WTC11 (cell line): ENCODE data around the gene SLC26A8. TPM values are rescaled to one million over a fixed set of nuclear protein-coding genes. Genes with fewer than 3 reads are reported as not detected.
"Not testable (repeated sequence)": the region's sequence is repeated elsewhere in the genome, so short reads cannot be mapped to it uniquely, and the experiment has no call there.

ENCODE experiments used
- ATAC-seq: fragments of 200-7000 bp; cut with Tn5 transposase; 2 replicates; pipeline ENCODE4 v1.10.0; 2021; ENCODE audit warnings: mild to moderate bottlenecking, moderate library complexity
- CTCF ChIA-PET: fragments of 300-600 bp; sonication (Branson Sonifier 250); formaldehyde crosslinking; loops from one replicate; lab custom pipeline; 2021; ENCODE audit warnings: antibody characterized with exemption; lab: Charles Lee
- POLR2A ChIA-PET: fragments of 350-600 bp; sonication (Branson Sonifier 250); formaldehyde crosslinking; loops from one replicate; lab custom pipeline; 2021; ENCODE audit warnings: antibody characterized with exemption; lab: Charles Lee
- DNase-seq: peaks from one replicate; pipeline ENCODE4 v3.0.0; 2021; ENCODE audit warnings: low spot score
- H3K27ac Mint-ChIP-seq: 2 replicates; pipeline ENCODE4 v1.8.0; 2021; ENCODE audit warnings: mixed read lengths
- H3K27me3 Mint-ChIP-seq: 2 replicates; pipeline ENCODE4 v1.8.0; 2021; ENCODE audit warnings: low read depth, mild to moderate bottlenecking, moderate library complexity, mixed read lengths
- H3K36me3 Mint-ChIP-seq: 2 replicates; pipeline ENCODE4 v1.8.0; 2021; ENCODE audit warnings: mixed read lengths
- H3K4me1 Mint-ChIP-seq: 2 replicates; pipeline ENCODE4 v1.8.0; 2022; ENCODE audit warnings: mixed read lengths
- H3K4me3 Mint-ChIP-seq: 2 replicates; pipeline ENCODE4 v1.8.0; 2021; ENCODE audit warnings: mild to moderate bottlenecking, moderate library complexity, mixed read lengths
- H3K9me3 Mint-ChIP-seq: 2 replicates; pipeline ENCODE4 v1.8.0; 2021; ENCODE audit warnings: mixed read lengths
- ELF4 ChIP-seq: sonication (generic); formaldehyde crosslinking; IDR thresholded peaks from 2 replicates; pipeline ENCODE4 v1.8.1; 2022; ENCODE audit warnings: low read depth, mild to moderate bottlenecking, moderate library complexity, missing genetic modification reagents
- EMX1 ChIP-seq: fragments of 250-450 bp; sonication (Bioruptor Pico); IDR thresholded peaks from 2 replicates; pipeline ENCODE4 v1.8.0; 2021; ENCODE audit warnings: mild to moderate bottlenecking
- ESRRA ChIP-seq: sonication (generic); formaldehyde crosslinking; IDR thresholded peaks from 2 replicates; pipeline ENCODE4 v1.8.1; 2022; ENCODE audit warnings: mild to moderate bottlenecking, missing genetic modification reagents, borderline replicate concordance
- GTF2I ChIP-seq: fragments of 250-450 bp; sonication (Bioruptor Pico); conservative IDR thresholded peaks from 2 replicates; pipeline ENCODE4 v1.4.0; 2021; ENCODE audit warnings: mild to moderate bottlenecking
- JAZF1 ChIP-seq: fragments of 250-450 bp; sonication (Bioruptor Pico); IDR thresholded peaks from 2 replicates; pipeline ENCODE4 v1.9.0; 2021; ENCODE audit warnings: moderate library complexity, mild to moderate bottlenecking, inconsistent platforms
- MYBL2 ChIP-seq: sonication (generic); formaldehyde crosslinking; IDR thresholded peaks from 2 replicates; pipeline ENCODE4 v1.8.1; 2023; ENCODE audit warnings: mild to moderate bottlenecking, moderate library complexity, missing genetic modification reagents
- OVOL2 ChIP-seq: fragments of 250-450 bp; sonication (Bioruptor Pico); IDR thresholded peaks from 2 replicates; pipeline ENCODE4 v1.9.0; 2021; ENCODE audit warnings: mild to moderate bottlenecking, borderline replicate concordance
- PRRX2 ChIP-seq: fragments of 250-450 bp; sonication (Bioruptor Pico); IDR thresholded peaks from 2 replicates; pipeline ENCODE4 v1.8.0; 2021; ENCODE audit warnings: mild to moderate bottlenecking
- TEAD4 ChIP-seq: sonication (generic); formaldehyde crosslinking; IDR thresholded peaks from 2 replicates; pipeline ENCODE4 v1.8.0; 2022; ENCODE audit warnings: mild to moderate bottlenecking, missing genetic modification reagents
- ZNF219 ChIP-seq: sonication (generic); formaldehyde crosslinking; IDR thresholded peaks from 2 replicates; pipeline ENCODE4 v1.8.0; 2023; ENCODE audit warnings: missing genetic modification reagents, mild to moderate bottlenecking, borderline replicate concordance
- ZNF416 ChIP-seq: fragments of 250-450 bp; sonication (Bioruptor Pico); IDR thresholded peaks from 2 replicates; pipeline ENCODE4 v1.9.0; 2021; ENCODE audit warnings: mild to moderate bottlenecking, inconsistent platforms
- ZNF671 ChIP-seq: fragments of 250-450 bp; sonication (Bioruptor Pico); IDR thresholded peaks from 2 replicates; pipeline ENCODE4 v1.8.0; 2021; ENCODE audit warnings: mild to moderate bottlenecking
- total RNA-seq: library from RNA; stranded (reverse); gene quantifications from 3 replicates; pipeline ENCODE4 v1.2.3, GENCODE V29; 2021
- TF ChIP-seq, protein P1 (sequence below): sonication (generic); formaldehyde crosslinking; IDR thresholded peaks from 2 replicates; pipeline ENCODE4 v1.8.1; 2023; ENCODE audit warnings: mild to moderate bottlenecking, missing genetic modification reagents
- TF ChIP-seq, protein P2 (sequence below): sonication (generic); formaldehyde crosslinking; IDR thresholded peaks from 2 replicates; pipeline ENCODE4 v1.8.0; 2023; ENCODE audit warnings: missing genetic modification reagents, mild to moderate bottlenecking, borderline replicate concordance
- TF ChIP-seq, protein P3 (sequence below): sonication (generic); formaldehyde crosslinking; IDR thresholded peaks from 2 replicates; pipeline ENCODE4 v1.8.0; 2022; ENCODE audit warnings: mild to moderate bottlenecking, missing genetic modification reagents
- TF ChIP-seq, protein P4 (sequence below): fragments of 250-450 bp; sonication (Bioruptor Pico); IDR thresholded peaks from 2 replicates; pipeline ENCODE4 v1.8.0; 2021; ENCODE audit warnings: mild to moderate bottlenecking

Gene SLC26A8
- total RNA-seq, 1 experiment from 2014 or later: 0.50 TPM

DNA sequence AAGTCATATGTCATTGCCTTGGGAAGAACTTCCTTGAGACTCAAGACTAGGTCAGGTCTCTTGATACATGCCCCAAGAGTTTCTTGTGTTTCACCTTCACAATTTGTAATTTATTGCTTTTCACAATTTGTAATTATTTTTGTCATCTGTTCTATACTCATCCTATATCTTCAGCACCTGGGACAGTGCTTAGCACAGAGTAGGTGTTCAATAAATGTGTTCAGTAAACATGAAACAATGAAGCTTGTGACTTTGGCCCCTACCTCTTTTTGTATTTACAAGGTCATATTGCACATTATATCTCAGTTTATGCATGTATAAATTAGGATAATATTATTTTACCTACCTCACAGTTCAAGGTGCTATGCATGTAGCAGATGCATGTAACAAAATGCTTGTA is 82.1 kb downstream of the SLC26A8 start:
- Mint-ChIP-seq H3K9me3 (peaks cover 38% of the 10 kb centered on the region), H3K27me3 (no peaks in the 10 kb centered on the region), H3K4me1 (peaks cover 5% of the 10 kb centered on the region), H3K4me3 (no peak overlapping the region), H3K27ac (no peak overlapping the region), H3K36me3 (0 out of 2 replicates have a peak, but pooled peaks cover 3% of the 10 kb centered on the region)
- no peak for ATAC-seq
- ChIA-PET CTCF (no interaction called here), POLR2A (no interaction called here)
- TF ChIP-seq EMX1 (CRISPR knock-in tag) (no peak), ESRRA (CRISPR knock-in tag) (no peak), ZNF219 (CRISPR knock-in tag) (no peak)
- TF ChIP-seq, protein P1, sequence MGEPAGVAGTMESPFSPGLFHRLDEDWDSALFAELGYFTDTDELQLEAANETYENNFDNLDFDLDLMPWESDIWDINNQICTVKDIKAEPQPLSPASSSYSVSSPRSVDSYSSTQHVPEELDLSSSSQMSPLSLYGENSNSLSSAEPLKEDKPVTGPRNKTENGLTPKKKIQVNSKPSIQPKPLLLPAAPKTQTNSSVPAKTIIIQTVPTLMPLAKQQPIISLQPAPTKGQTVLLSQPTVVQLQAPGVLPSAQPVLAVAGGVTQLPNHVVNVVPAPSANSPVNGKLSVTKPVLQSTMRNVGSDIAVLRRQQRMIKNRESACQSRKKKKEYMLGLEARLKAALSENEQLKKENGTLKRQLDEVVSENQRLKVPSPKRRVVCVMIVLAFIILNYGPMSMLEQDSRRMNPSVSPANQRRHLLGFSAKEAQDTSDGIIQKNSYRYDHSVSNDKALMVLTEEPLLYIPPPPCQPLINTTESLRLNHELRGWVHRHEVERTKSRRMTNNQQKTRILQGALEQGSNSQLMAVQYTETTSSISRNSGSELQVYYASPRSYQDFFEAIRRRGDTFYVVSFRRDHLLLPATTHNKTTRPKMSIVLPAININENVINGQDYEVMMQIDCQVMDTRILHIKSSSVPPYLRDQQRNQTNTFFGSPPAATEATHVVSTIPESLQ (CRISPR knock-in tag): no peak
- no peak for DNase-seq

DNA sequence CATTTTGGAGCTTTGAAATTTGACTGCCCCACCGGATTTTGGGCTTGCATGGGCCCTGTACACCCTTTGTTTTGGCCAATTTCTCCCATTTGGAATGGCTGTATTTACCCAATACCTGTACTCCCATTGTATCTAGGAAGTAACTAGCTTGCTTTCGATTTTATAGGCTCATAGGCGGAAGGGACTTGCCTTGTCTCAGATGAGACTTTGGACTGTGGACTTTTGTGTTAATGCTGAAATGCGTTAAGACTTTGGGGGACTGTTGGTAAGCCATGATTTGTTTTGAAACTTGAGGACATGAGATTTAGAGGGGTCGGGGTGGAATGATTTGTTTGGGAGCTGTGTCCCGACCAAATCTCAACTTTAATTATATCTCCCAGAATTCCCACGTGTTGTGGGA is 83.3 kb downstream of the SLC26A8 start:
- ATAC-seq, H3K27me3 Mint-ChIP-seq, CTCF ChIA-PET, POLR2A ChIA-PET, H3K4me3 Mint-ChIP-seq, DNase-seq, H3K27ac Mint-ChIP-seq, H3K4me1 Mint-ChIP-seq, H3K36me3 Mint-ChIP-seq: not testable (repeated sequence)
- H3K9me3 Mint-ChIP-seq: peaks cover 49% of the 10 kb centered on the region

DNA sequence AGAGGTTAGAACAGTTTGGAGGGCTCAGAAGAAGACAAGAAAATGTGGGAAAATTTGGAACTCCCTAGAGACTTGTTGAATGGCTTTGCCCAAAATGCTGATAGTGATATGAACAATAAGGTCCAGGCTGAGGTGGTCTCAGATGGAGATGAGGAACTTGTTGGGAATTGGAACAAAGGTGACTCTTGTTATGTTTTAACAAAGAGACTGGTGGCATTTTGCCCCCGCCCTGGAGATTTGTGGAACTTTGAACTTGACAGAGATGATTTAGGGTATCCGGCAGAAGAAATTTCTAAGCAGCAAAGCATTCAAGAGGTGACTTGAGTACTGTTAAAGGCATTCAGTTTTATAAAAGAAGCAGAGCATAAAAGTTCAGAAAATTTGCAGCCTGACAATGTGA is 84.4 kb downstream of the SLC26A8 start:
- CTCF ChIA-PET: interaction anchor here (1.2 kb wide), 1 partner anchor 88 kb away, joined by 7 read pairs; the partner anchor contains the start of gene MAPK14
- DNase-seq, H3K36me3 Mint-ChIP-seq, POLR2A ChIA-PET, H3K27me3 Mint-ChIP-seq, H3K4me1 Mint-ChIP-seq, H3K27ac Mint-ChIP-seq, H3K4me3 Mint-ChIP-seq, ATAC-seq: not testable (repeated sequence)
- peaks cover 49% of the 10 kb centered on the region for H3K9me3 Mint-ChIP-seq

DNA sequence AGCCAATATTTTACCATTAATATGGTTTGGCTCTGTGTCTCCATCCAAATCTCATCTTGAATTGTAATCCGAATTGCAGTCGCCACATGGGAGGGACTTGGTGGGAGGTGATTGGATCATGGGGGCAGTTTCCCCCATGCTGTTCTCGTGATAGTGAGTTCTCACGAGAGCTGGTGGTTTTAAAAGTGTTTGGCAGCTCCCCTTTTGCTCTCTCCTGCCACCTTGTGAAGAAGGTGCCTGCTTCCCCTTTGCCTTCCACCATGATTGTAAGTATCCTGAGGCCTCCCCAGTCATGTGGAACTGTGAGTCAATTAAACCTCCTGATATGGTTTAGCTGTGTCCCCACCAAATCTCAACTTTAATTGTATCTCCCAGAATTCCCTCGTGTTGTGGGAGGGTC is 85.2 kb downstream of the SLC26A8 start:
- peaks cover 49% of the 10 kb centered on the region for H3K9me3 Mint-ChIP-seq
- H3K27me3 Mint-ChIP-seq, H3K27ac Mint-ChIP-seq, ATAC-seq, H3K4me3 Mint-ChIP-seq, POLR2A ChIA-PET, H3K4me1 Mint-ChIP-seq, H3K36me3 Mint-ChIP-seq, DNase-seq: not testable (repeated sequence)
- CTCF ChIA-PET: interaction anchor here (0.6 to 1.4 kb wide), 10 partner anchors 9 to 417 kb away, joined by 3 to 7 read pairs (median 4); partner anchors contain the start of gene MAPK14

DNA sequence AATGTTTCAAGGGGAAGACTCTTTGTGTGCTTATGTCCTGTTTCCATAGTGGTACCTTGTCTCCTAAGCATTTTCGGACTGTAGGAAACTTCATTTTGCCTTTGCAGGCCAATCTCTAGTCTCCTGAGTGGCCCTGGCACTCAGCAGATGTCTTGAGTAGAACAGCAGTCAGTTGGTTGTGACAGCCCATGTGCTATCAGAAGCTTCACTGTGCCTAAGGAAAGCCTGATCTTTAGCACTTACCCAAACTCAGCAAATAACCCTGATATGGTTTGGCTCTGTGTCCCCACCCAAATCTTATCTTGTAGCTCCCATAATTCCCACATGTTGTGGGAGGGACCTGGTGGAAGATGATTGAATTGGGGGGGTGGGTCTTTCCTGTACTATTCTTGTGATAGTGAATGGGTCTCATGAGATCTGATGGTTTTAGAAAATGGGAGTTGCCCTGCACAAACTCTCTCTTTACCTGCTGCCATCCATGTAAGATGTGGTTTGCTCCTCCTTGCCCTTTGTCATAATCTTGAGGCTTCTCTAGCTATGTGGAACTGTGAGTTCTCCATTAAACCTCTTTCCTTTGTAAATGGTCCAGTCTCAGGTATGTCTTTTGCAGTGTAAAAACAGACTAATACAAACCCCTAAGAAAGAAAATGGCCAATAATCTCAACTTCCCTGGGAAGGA is 87.6 kb downstream of the SLC26A8 start:
- Mint-ChIP-seq H3K4me1 (peaks cover 5% of the 10 kb centered on the region), H3K27me3 (peaks cover 10% of the 10 kb centered on the region), H3K36me3 (peaks cover 3% of the 10 kb centered on the region; the same call in 1 of the 2 replicates), H3K4me3 (no peak overlapping the region), H3K9me3 (peaks cover 47% of the 10 kb centered on the region), H3K27ac (no peak overlapping the region)
- no peak for TF ChIP-seq PRRX2 (CRISPR knock-in tag)
- TF ChIP-seq ZNF416 (CRISPR knock-in tag): no peak
- TF ChIP-seq, protein P2, sequence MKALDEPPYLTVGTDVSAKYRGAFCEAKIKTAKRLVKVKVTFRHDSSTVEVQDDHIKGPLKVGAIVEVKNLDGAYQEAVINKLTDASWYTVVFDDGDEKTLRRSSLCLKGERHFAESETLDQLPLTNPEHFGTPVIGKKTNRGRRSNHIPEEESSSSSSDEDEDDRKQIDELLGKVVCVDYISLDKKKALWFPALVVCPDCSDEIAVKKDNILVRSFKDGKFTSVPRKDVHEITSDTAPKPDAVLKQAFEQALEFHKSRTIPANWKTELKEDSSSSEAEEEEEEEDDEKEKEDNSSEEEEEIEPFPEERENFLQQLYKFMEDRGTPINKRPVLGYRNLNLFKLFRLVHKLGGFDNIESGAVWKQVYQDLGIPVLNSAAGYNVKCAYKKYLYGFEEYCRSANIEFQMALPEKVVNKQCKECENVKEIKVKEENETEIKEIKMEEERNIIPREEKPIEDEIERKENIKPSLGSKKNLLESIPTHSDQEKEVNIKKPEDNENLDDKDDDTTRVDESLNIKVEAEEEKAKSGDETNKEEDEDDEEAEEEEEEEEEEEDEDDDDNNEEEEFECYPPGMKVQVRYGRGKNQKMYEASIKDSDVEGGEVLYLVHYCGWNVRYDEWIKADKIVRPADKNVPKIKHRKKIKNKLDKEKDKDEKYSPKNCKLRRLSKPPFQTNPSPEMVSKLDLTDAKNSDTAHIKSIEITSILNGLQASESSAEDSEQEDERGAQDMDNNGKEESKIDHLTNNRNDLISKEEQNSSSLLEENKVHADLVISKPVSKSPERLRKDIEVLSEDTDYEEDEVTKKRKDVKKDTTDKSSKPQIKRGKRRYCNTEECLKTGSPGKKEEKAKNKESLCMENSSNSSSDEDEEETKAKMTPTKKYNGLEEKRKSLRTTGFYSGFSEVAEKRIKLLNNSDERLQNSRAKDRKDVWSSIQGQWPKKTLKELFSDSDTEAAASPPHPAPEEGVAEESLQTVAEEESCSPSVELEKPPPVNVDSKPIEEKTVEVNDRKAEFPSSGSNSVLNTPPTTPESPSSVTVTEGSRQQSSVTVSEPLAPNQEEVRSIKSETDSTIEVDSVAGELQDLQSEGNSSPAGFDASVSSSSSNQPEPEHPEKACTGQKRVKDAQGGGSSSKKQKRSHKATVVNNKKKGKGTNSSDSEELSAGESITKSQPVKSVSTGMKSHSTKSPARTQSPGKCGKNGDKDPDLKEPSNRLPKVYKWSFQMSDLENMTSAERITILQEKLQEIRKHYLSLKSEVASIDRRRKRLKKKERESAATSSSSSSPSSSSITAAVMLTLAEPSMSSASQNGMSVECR (CRISPR knock-in tag): no peak
- TF ChIP-seq OVOL2 (CRISPR knock-in tag): no peak
- TF ChIP-seq MYBL2 (CRISPR knock-in tag): no peak
- no peak for TF ChIP-seq JAZF1 (CRISPR knock-in tag)
- TF ChIP-seq, protein P3, sequence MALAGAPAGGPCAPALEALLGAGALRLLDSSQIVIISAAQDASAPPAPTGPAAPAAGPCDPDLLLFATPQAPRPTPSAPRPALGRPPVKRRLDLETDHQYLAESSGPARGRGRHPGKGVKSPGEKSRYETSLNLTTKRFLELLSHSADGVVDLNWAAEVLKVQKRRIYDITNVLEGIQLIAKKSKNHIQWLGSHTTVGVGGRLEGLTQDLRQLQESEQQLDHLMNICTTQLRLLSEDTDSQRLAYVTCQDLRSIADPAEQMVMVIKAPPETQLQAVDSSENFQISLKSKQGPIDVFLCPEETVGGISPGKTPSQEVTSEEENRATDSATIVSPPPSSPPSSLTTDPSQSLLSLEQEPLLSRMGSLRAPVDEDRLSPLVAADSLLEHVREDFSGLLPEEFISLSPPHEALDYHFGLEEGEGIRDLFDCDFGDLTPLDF (CRISPR knock-in tag): no peak
- TF ChIP-seq, protein P4, sequence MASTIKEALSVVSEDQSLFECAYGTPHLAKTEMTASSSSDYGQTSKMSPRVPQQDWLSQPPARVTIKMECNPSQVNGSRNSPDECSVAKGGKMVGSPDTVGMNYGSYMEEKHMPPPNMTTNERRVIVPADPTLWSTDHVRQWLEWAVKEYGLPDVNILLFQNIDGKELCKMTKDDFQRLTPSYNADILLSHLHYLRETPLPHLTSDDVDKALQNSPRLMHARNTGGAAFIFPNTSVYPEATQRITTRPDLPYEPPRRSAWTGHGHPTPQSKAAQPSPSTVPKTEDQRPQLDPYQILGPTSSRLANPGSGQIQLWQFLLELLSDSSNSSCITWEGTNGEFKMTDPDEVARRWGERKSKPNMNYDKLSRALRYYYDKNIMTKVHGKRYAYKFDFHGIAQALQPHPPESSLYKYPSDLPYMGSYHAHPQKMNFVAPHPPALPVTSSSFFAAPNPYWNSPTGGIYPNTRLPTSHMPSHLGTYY (CRISPR knock-in tag): no peak
- no peak for TF ChIP-seq GTF2I
- no peak for TF ChIP-seq ELF4
- TF ChIP-seq ZNF671: no peak
- no peak for TF ChIP-seq TEAD4
- POLR2A ChIA-PET: no interaction called here
- no peak for DNase-seq
- CTCF ChIA-PET: no interaction called here
- ATAC-seq: no peak
